ENCODE results near the gene HS6ST1. TPM values are rescaled to one million over a fixed set of nuclear protein-coding genes. Genes with fewer than 3 reads are reported as not detected.

Gene HS6ST1
- total and polyA plus RNA-seq, 2 of the 4 experiments (the other 2 are of a cell fraction), result 29.9 to 36.9 TPM

GRCh38 chr2:128310761-128311160 is 7.9 kb downstream of the HS6ST1 start:
- peak overlapping the region in 1 of 2 experiments; percentile 6; a peak in 1 of 4 replicates for H4K8ac ChIP-seq (ENCODE audit: low read depth in 2 of 2, low read length in 2 of 2)
- intact Hi-C loops (cut with micrococcal nuclease), result loop anchor here (10.0 kb wide), 1 partner anchor 246 kb away; no protein-coding TSS in a partner anchor
- ChIA-PET CTCF (no interaction called here), POLR2A (ENCODE audit: unreplicated experiment) (no interaction called here)
- no peak overlapping the region for H3K56ac ChIP-seq (ENCODE audit: extremely low read depth, insufficient read depth, low read length)
- H3K4me3 ChIP-seq (ENCODE audit: insufficient read depth, low read depth, low read length), result no peak overlapping the region
- H4K20me1 ChIP-seq (ENCODE audit: insufficient read depth, low read length), result peaks cover 96% of the 10 kb centered on the region
- no peak for DNase-seq
- dilution Hi-C loops (cut with HindIII; ENCODE audit: low sequenced_read_pairs, unreplicated experiment), result no loop called here
- H3K36me3 ChIP-seq (ENCODE audit: control insufficient read depth, insufficient read depth, low read length), result peaks cover 58% of the 10 kb centered on the region
- H3K4me2 ChIP-seq (ENCODE audit: low read depth, low read length), result no peak overlapping the region; the same call in 1 of the 2 replicates
- H4K91ac ChIP-seq (ENCODE audit: insufficient read depth, low read depth, low read length), result peak overlapping the region; percentile 14; the same call in 1 of the 2 replicates
- BruUV-seq (replicated peaks), result no TSS peak
- H2AK9ac ChIP-seq (replicated peaks; ENCODE audit: low read depth, low read length, poor library complexity), result peak overlapping the region; percentile 69
- H4K5ac ChIP-seq (ENCODE audit: low read depth, low read length), result no peak overlapping the region; the same call in 1 of the 2 replicates
- H2AK5ac ChIP-seq (ENCODE audit: low read depth, low read length), result peak overlapping the region; percentile 53; the same call in 1 of the 2 replicates
- no peak overlapping the region for H3K23ac ChIP-seq (ENCODE audit: low read depth, low read length)
- WGBS, 2 experiments (ENCODE audit: extremely low coverage in 2 of 2, insufficient read length in 1 of 2), result no CpG with 5 or more reads among the region's 4 CpGs
- peak overlapping the region; percentile 22; the same call in 1 of the 2 replicates for H2BK120ac ChIP-seq (ENCODE audit: low read depth, low read length)
- ATAC-seq (ENCODE audit: low read depth), result no peak
- TF ChIP-seq NFE2L2 (IDR thresholded peaks at IDR 0.05; ENCODE audit: low read depth, low read length) (no peak), BHLHE40 (IDR thresholded peaks at IDR 0.05; ENCODE audit: low read depth, low read length) (no peak), CHD1 (IDR thresholded peaks at IDR 0.05; ENCODE audit: low read depth, low read length) (no peak), CTCF (conservative IDR thresholded peaks at IDR 0.05; ENCODE audit: low read depth, low read length) (no peak), POLR2A (IDR thresholded peaks at IDR 0.05; ENCODE audit: low read depth, low read length) (no peak), MXI1 (IDR thresholded peaks at IDR 0.05; ENCODE audit: borderline replicate concordance, low read depth, low read length) (no peak), MAZ (IDR thresholded peaks at IDR 0.05; ENCODE audit: borderline replicate concordance, low read depth, low read length) (no peak), RAD21 (IDR thresholded peaks at IDR 0.05; ENCODE audit: low read length) (no peak), SMC3 (IDR thresholded peaks at IDR 0.05; ENCODE audit: low read depth, low read length) (no peak), FOS (IDR thresholded peaks at IDR 0.05; ENCODE audit: low read depth, low read length) (no peak), CEBPB (IDR thresholded peaks at IDR 0.05; ENCODE audit: low read depth, low read length) (no peak), RCOR1 (IDR thresholded peaks at IDR 0.05; ENCODE audit: insufficient replicate concordance, low read length) (no peak), MAFK (IDR thresholded peaks at IDR 0.05; ENCODE audit: low read depth, low read length) (no peak)
- TF ChIP-seq, protein P1, sequence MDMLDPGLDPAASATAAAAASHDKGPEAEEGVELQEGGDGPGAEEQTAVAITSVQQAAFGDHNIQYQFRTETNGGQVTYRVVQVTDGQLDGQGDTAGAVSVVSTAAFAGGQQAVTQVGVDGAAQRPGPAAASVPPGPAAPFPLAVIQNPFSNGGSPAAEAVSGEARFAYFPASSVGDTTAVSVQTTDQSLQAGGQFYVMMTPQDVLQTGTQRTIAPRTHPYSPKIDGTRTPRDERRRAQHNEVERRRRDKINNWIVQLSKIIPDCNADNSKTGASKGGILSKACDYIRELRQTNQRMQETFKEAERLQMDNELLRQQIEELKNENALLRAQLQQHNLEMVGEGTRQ (IDR thresholded peaks at IDR 0.05; ENCODE audit: low read depth, low read length), result no peak
- TF ChIP-seq, protein P2, sequence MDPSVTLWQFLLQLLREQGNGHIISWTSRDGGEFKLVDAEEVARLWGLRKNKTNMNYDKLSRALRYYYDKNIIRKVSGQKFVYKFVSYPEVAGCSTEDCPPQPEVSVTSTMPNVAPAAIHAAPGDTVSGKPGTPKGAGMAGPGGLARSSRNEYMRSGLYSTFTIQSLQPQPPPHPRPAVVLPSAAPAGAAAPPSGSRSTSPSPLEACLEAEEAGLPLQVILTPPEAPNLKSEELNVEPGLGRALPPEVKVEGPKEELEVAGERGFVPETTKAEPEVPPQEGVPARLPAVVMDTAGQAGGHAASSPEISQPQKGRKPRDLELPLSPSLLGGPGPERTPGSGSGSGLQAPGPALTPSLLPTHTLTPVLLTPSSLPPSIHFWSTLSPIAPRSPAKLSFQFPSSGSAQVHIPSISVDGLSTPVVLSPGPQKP (IDR thresholded peaks at IDR 0.05; ENCODE audit: borderline replicate concordance, low read depth, low read length), result no peak
- H2BK20ac ChIP-seq (ENCODE audit: low read depth, low read length), result no peak overlapping the region
- peak overlapping the region; percentile 5; the same call in 1 of the 2 replicates for H3K9ac ChIP-seq (ENCODE audit: low read depth, low read length)
- H3K27me3 ChIP-seq (ENCODE audit: control insufficient read depth, insufficient read depth, low read length), result no peaks in the 10 kb centered on the region
- no peak overlapping the region for H2BK15ac ChIP-seq (ENCODE audit: low read depth, low read length)
- H3K4me1 ChIP-seq (ENCODE audit: control insufficient read depth, insufficient read depth, low read length), result peaks cover 83% of the 10 kb centered on the region
- H3K79me1 ChIP-seq (ENCODE audit: low read depth in 1 of 2, low read length in 2 of 2), result peaks cover 26 to 93% of the 10 kb centered on the region in 2 experiments
- H3K14ac ChIP-seq (replicated peaks; ENCODE audit: low read depth, low read length), result no peak overlapping the region
- peaks cover 62% of the 10 kb centered on the region for H3K9me1 ChIP-seq (ENCODE audit: insufficient read depth, low read length)
- no peak overlapping the region; the same call in 1 of the 2 replicates for H3K27ac ChIP-seq (ENCODE audit: insufficient read depth, low read length)
- no peak overlapping the region for H2AFZ ChIP-seq (replicated peaks; ENCODE audit: low read length, poor library complexity)
- in situ Hi-C loops (cut with MboI; ENCODE audit: low sequenced_read_pairs), result loop anchor here (25.0 kb wide), 1 partner anchor 423 kb away; the partner anchor contains the start of gene AMMECR1L
- no peak overlapping the region for H2BK5ac ChIP-seq (ENCODE audit: low read depth, low read length, poor library complexity, severe bottlenecking)
- peak overlapping the region; percentile 13; the same call in 1 of the 2 replicates for H3K18ac ChIP-seq (ENCODE audit: low read depth, low read length)
- no peaks in the 10 kb centered on the region for H3K9me3 ChIP-seq (ENCODE audit: control insufficient read depth, insufficient read depth, low read length)
- peak overlapping the region; percentile 59 for H3K4ac ChIP-seq (ENCODE audit: low read depth, low read length)

Measured in IMR-90 (cell line).